ENCODE data around the gene NDUFB5. TPM values are rescaled to one million over a fixed set of nuclear protein-coding genes. Genes with fewer than 3 reads are reported as not detected.

NDUFB5 gene
- 285 TPM for total RNA-seq

GRCh38 chr3:179604321-179605078, at the start of gene NDUFB5, which contains the start of gene MRPL47:
NDUFB5 (plus strand) TSS chr3:179604794; CDS start chr3:179604816, 22 bp downstream.
MRPL47 (minus strand) TSS chr3:179604638; CDS start chr3:179604624, 14 bp downstream.
- peak; percentile 99 for DNase-seq

- DNase-seq = peak; percentile 84
Measured at GRCh38 chr3:179558742-179559364, 45.7 kb upstream of the NDUFB5 start.

GRCh38 chr3:179560791-179561190, 43.8 kb upstream of the NDUFB5 start:
- DNase-seq = no peak

- peak; percentile 100 for DNase-seq
Measured at GRCh38 chr3:179562591-179563270, 41.9 kb upstream of the NDUFB5 start, which contains the start of gene ACTL6A. ACTL6A (plus strand) TSS chr3:179562926; CDS start chr3:179563093, 167 bp downstream.

- DNase-seq = peak; percentile 69
Measured at GRCh38 chr3:179563271-179563783, 41.3 kb upstream of the NDUFB5 start.

- no peak for DNase-seq
Measured at GRCh38 chr3:179565496-179565895, 39.1 kb upstream of the NDUFB5 start.

GRCh38 chr3:179580992-179581391, 23.6 kb upstream of the NDUFB5 start:
- DNase-seq = no peak

- DNase-seq = no peak
Measured at GRCh38 chr3:179589143-179589542, 15.5 kb upstream of the NDUFB5 start.

GRCh38 chr3:179590669-179591068, 13.9 kb upstream of the NDUFB5 start:
- DNase-seq = no peak

GRCh38 chr3:179591313-179591712, 13.3 kb upstream of the NDUFB5 start:
- DNase-seq = no peak

- no peak for DNase-seq
Measured at GRCh38 chr3:179599531-179599930, 5.1 kb upstream of the NDUFB5 start.

- no peak for DNase-seq
Measured at GRCh38 chr3:179603321-179603720, 1.3 kb upstream of the NDUFB5 start.

GRCh38 chr3:179603831-179604230, 763 bp upstream of the NDUFB5 start:
- no peak for DNase-seq

- no peak for DNase-seq
Measured at GRCh38 chr3:179606534-179607085, 2.0 kb downstream of the NDUFB5 start.

GRCh38 chr3:179608931-179609720, 4.5 kb downstream of the NDUFB5 start:
- DNase-seq = no peak

GRCh38 chr3:179610066-179610465, 5.5 kb downstream of the NDUFB5 start:
- DNase-seq = no peak

- DNase-seq = no peak
Measured at GRCh38 chr3:179613807-179614206, 9.2 kb downstream of the NDUFB5 start.

GRCh38 chr3:179615458-179616173, 11.0 kb downstream of the NDUFB5 start:
- no peak for DNase-seq

- no peak for DNase-seq
Measured at GRCh38 chr3:179622023-179622422, 17.4 kb downstream of the NDUFB5 start.

GRCh38 chr3:179624451-179624850, 19.9 kb downstream of the NDUFB5 start:
- no peak for DNase-seq
